Posterior cingulate gyrus (tissue), 11 donors: Measurements from ENCODE around the gene OR5T2.
"Not testable (repeated sequence)": the region's sequence is repeated elsewhere in the genome, so short reads cannot be mapped to it uniquely, and the experiment has no call there.

Source experiments
- DNase-seq, 10 donors: peaks; one replicate each; pipeline versions ENCODE4 v3.0.0 to v3.0.0-alpha.2; 2020 to 2021; ENCODE audit warnings: mixed read lengths in 3 of 10
- intact Hi-C: fragments of 100-400 bp; cut with DNase I; formaldehyde crosslinking; loops from one replicate; pipeline ENCODE4 v1.15.1; 2023

Gene OR5T2

DNA sequence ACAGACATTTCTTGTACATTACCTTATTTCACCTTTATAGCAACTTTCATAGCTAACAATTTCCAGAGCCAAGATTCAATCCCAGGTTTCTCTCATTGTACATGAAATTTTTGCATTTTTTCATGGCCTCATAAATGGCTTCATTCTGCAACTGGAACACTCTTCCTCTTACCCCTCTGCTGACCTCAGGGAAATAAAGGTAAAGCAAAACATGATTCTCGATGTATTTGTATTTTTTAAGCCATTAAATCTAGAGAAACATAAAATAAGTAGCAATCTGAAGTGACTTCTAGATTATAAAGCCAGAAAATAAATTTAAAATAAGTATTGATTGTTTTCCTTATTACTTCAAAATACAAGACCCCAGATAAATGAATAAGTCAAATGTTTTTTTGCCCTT is at the start of gene OR5T2:
Gene OR5T2, minus strand, starts transcription at position 101 of the 400 bp plus-strand sequence. CDS start 1,193 bp downstream, outside the sequence.
- DNase-seq, result no peak
- intact Hi-C loops, result no loop called here

DNA sequence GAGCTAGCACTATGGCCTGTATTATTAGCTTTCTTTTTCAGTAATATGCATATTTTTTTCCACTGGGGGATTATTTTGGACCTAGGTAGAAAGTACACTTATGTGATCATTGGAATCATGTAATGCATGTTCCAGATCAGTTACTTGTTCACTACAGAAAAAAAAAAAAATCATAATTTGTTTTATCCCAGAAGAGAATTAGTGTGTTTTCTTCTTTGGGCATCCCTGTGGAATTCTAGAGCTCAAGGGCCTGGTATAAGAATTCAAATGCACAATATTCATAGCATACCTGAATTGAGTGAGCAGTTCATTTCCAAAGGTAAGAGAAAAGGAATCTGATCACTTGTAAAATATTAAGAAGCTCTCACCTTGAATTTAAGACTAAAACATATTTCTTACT is 39.8 kb upstream of the OR5T2 start, which contains the start of gene OR5T1:
Gene OR5T1, plus strand, starts transcription at position 301 of the 400 bp plus-strand sequence. CDS start 1,485 bp downstream, outside the sequence.
- no peak for DNase-seq
- intact Hi-C loops, result no loop called here

DNA sequence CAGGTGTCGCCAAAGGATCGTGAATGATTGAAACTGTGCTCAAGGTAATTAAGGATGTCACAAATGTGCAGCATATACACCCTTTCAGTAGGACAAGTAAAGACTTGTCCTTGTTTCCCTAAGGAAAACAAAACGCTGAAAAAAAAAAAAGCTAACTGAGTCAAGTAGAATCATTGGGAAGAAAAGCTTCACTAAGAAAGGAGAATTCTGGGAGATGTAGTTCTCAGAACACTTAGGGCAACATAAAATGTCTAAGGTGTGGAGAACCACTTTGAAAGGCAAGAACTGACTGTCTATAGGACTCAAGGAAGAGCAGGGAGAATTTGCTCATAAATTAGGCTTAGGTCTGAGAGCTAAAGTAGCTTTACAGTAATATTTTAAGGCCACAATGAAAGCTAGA is 37.0 kb upstream of the OR5T2 start:
- DNase-seq, result no peak
- intact Hi-C loops, result no loop called here

DNA sequence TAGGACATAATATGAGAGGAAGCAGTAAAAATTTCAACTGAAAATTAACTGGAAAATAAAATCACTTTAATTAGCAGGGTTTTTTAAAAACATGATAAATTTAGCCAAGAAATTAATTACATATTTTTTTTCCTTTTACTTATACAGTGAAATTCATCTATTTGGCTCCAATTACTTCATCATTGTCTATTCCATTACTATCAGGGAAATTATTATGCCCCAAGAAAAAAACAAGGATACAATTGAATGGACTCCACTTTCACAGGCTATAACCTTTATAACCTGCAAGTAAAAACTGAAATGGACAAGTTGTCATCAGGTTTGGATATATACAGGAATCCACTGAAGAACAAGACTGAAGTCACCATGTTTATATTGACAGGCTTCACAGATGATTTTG is 17.9 kb upstream of the OR5T2 start, which contains the start of gene OR5T3:
Gene OR5T3, plus strand, starts transcription at position 301 of the 400 bp plus-strand sequence. Its CDS starts 0 bp downstream, at position 301.
- DNase-seq, result no peak
- intact Hi-C loops, result no loop called here

DNA sequence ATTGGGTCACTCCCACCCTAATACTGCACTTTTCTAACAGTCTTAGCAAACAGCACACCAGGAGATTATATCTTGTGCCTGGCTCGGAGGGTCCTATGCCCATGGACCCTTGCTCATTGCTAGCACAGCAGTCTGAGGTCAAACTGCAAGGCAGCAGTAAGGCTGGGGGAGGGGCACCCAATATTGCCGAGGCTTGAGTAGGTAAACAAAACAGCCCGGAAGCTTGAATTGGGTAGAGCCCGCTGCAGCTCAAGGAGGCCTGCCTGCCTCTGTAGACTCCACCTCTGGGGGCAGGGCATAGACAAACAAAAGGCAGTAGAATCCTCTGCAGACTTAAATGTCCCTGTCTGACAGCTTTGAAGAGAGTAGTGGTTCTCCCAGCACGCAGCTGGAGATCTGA is 14.3 kb downstream of the OR5T2 start:
- intact Hi-C loops, DNase-seq: not testable (repeated sequence)

DNA sequence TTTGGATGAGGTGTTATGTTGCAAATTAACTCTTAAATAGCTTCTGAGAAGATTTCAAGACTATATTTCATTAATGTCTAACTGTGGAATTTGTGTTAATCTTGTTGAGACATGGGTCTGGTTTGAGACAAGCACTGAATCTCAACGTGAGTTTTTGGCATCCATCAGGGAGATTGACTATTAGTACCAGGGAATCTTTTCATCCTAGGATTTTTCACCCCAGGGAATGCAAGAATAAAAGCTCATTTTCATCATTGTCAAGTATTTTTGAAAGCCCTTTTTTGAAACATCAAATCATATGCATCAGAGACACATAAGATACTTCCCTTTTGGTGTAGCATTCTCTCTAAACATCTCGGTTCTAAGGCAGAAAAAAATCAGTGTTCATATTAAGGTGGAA is 19.5 kb downstream of the OR5T2 start:
- no peak for DNase-seq
- intact Hi-C loops, result no loop called here

DNA sequence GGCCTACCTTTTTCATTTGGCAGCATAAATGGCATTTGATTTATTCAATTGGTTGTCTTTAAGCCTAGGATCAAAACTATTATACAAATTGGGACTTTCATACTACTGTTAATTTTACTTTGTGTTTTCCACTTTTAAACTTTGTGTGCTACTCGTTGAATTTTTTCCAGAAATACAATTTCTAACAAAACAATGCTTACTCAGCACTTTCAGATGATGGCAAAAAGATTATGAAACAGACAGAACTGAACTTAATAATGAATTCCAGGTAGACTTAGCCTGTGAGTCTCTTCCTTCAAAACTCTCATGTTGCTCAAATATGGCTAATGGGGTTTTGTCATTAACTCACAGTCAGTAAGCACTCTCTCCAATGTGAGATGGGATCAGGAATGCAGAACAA is 26.3 kb downstream of the OR5T2 start:
- no peak for DNase-seq
- intact Hi-C loops, result no loop called here

DNA sequence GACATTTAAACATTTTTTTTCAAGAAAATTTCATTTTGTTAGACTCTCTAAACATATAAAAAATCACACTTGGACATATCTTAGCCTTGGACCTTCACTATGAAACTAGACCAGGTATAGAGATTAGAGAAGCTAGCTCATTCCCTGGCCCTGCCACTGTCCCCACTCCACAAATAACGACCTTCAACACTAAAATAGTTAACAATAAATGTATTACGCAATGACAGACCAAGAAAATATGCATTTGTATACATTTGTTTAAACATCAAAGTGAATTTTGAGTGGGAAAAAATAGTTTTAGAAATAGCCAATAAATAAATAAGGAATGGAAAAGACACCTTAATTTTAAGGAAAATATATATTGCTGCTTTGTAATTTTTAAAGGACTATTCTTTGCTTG is 36.7 kb downstream of the OR5T2 start:
- DNase-seq, result no peak
- intact Hi-C loops, result no loop called here

DNA sequence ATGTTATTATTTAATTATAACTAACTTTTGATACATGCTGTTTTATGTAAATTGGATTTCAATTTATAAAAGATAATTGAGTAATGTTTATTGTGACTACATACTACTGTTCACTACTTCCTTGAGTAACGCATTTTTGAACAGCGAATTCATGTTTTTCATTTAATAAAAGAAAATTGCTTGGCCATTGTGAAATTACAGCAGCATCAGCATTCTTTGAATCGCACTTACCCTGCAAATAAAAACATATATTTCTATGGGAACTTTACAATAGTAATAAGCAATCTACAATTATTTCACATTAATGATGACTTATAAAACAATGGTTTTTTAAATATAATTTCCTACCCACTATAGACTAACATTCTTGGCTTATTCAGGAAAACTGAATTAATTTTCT is 37.4 kb downstream of the OR5T2 start:
- DNase-seq, result no peak
- intact Hi-C loops, result no loop called here

DNA sequence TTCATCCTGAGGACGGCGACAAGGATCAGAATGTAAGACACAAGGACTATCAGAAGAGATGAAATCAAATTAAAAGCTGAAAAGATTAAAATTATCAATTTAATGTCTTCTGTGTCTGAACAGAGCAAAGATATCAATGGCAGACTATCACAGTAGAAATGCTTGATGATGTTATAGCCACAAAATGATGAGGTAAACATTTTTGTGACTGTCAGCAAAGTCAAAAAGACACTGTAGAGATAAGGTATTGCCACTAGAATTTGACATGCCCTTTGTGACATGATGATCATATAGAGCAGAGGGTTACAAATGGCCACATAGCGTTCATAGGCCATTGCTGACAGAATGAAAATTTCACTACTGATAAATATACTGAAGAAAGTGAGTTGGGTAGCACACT is 45.5 kb downstream of the OR5T2 start:
- intact Hi-C loops, result no loop called here
- DNase-seq, result no peak

DNA sequence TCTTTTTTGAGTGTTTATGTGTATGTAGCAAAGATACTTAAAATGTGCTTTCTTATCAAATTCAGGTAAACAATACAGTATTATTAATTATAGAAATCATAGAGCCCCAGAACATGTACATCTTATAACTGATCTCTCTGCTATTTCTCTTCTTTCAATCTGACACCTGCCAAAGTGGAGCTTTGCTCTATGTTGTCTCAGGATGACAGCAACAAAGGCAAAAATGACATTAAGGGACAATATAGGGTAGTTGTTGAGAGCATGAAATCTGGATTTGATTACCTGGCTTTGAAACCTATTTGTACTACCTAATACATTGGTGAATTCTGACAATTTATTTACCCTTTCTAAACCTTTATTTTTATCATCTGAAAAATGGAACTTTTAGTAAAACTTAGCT is 50.6 kb downstream of the OR5T2 start:
- no peak for DNase-seq
- intact Hi-C loops, result no loop called here
